NOMO-1 treated with dmso at 0.1 percent for 144 hours (cell line): ENCODE results near the gene ZNF555.

Experiments
- DNase-seq: peaks from one replicate; lab custom pipeline; 2025; ENCODE audit not compliant: unreplicated experiment; lab: John Stamatoyannopoulos, UW

The ZNF555 gene

GRCh38 chr19:2822846-2823245 lies 18.4 kb upstream of the ZNF555 start:
- DNase-seq, result no peak

- no peak for DNase-seq
Observed at GRCh38 chr19:2823646-2824045, 17.6 kb upstream of the ZNF555 start.

DNA sequence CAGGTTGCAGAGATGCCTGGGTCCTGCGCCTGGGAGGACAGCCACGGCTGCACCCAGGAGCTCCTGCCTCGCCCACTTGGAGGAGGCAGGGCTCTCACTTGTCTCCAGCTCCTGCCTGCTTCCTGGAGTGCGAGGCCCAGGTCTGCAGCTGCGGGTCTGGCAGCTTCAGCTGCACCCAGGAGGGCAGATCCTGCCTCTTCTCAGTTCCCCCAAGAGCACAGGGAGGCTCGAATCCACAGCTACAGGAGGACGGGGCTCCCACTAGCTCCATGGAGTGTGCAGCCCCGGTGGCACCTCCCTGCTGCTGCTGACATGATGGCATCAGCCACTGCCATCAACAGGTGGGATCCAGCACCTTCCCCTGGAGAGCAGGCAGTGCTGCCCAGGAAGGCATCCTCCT lies 17.1 kb upstream of the ZNF555 start:
- DNase-seq, result no peak

- DNase-seq, result no peak
Observed at GRCh38 chr19:2827022-2827421, 14.3 kb upstream of the ZNF555 start.

GRCh38 chr19:2827840-2828489 lies 13.3 kb upstream of the ZNF555 start:
- DNase-seq, result no peak

- no peak for DNase-seq
Observed at GRCh38 chr19:2834294-2834871, 6.9 kb upstream of the ZNF555 start.

GRCh38 chr19:2837430-2837829 lies 3.8 kb upstream of the ZNF555 start:
- DNase-seq, result no peak

DNA sequence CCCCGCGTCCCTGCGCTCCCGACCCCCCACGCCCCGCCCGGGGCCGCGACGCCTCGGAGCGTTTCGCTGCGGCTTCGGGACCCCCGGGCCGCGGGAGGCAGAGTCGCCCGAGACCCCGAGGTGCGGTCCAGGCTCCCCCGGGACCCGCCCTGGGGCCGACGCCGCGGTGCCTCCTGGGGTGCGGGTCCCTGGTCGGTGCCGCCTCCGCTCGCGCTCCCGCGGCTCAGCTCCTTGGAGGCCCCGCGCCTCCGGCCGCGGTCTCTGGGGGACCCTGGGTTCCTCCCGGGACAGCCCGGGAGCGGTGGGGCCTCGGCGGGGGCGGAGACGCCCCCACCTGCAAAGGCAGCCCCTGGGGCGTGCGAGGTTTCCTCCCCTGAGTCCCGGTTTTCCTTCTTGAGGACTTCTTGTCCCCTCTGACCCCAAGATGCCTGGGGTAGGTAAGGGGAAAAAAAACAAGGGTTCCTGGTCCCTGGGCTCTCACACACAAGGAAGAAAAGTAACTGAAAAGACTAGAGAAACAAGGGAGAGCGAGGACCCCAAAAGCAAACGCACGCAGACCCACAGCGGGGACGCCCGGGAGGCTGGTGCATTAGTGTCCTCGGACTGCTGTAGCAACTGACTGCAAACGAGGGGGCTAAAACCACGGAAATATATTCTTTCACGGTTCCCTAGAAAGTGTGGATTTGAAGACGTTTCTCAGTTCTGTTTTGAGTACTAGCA lies 740 bp downstream of the ZNF555 start:
- no peak for DNase-seq

DNA sequence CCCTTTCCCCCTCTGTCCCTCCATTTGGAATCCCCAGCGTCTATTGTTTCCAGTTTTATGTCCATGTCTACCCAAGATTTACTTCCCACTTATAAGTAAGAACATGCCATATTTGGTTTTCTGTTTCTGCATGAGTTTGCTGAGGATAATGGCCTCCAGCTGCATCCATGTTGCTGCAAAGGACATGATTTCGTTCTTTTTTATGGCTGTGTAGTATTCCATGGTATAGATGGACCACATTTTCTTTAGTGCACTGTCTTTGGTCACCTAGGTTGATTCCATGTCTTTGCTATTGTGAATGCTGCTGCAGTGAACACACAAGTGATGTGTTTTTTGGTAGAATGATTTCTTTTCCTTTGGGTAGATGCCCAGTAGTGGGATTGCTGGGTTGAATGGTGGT lies 3.8 kb downstream of the ZNF555 start:
- no peak for DNase-seq

GRCh38 chr19:2846180-2846894 lies 5.1 kb downstream of the ZNF555 start:
- no peak for DNase-seq

- DNase-seq, result no peak
Observed at GRCh38 chr19:2847507-2847906, 6.2 kb downstream of the ZNF555 start.

GRCh38 chr19:2848616-2849015 lies 7.3 kb downstream of the ZNF555 start:
- DNase-seq, result no peak

GRCh38 chr19:2850256-2850925 lies 9.1 kb downstream of the ZNF555 start:
- DNase-seq, result no peak

DNA sequence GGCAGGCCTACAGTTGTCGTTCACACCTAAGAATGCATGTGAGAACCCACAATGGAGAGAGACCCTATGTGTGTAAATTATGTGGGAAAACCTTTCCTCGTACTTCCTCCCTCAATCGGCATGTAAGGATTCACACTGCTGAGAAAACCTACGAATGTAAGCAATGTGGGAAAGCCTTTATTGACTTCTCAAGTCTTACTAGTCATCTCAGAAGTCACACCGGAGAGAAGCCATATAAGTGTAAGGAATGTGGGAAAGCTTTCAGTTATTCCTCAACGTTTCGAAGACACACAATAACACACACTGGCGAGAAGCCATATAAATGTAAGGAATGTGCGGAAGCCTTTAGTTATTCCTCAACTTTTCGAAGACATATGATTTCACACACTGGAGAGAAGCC lies 11.3 kb downstream of the ZNF555 start:
- no peak for DNase-seq

DNA sequence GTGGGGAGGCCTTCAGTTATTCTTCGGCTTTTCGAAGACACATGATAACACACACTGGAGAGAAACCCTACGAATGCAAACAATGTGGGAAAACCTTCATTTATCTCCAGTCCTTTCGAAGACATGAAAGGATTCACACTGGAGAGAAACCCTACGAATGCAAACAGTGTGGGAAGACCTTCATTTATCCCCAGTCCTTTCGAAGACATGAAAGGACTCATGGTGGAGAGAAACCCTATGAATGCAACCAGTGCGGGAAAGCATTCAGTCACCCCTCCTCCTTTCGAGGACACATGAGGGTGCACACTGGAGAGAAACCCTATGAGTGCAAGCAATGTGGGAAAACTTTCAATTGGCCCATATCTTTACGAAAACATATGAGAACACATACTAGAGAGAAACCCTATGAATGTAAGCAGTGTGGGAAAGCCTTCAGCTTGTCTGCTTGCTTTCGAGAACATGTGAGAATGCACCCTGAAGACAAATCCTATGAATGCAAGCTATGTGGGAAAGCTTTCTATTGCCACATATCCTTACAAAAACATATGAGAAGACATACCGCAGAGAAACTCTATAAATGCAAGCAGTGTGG lies 11.8 kb downstream of the ZNF555 start:
- DNase-seq, result no peak

GRCh38 chr19:2854849-2855248 lies 13.6 kb downstream of the ZNF555 start:
- no peak for DNase-seq

DNA sequence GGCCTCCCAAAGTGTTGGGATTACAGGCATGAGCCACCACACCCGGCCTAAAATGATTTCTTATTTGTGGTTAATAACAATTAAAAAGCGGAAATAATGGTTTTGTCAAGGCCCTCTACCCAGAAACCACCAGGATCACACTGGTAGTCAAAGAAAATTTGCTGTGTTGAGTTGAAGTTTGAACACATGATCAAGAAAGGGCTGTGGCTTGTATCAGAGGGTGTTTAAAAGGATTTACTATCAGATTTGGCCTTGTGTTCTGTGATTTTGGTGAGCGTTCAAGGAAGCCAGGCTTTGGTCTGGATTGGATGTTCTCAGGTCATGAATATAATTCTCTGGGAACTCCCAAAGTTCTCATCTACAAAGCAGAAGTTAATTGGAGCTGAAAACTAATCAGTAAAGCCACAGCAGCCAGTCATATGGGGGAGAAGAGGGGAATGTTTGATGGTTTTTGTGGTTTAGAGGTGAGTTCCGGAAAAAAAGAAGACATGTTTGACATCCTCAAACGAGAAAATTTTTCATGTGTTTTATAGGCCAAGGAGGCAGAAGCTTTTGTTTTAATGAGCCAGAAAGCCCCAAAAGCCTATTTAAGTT lies 15.3 kb downstream of the ZNF555 start:
- no peak for DNase-seq

- DNase-seq, result no peak
Observed at GRCh38 chr19:2858864-2859263, 17.6 kb downstream of the ZNF555 start.

- no peak for DNase-seq
Observed at GRCh38 chr19:2863816-2864215, 22.5 kb downstream of the ZNF555 start.

DNA sequence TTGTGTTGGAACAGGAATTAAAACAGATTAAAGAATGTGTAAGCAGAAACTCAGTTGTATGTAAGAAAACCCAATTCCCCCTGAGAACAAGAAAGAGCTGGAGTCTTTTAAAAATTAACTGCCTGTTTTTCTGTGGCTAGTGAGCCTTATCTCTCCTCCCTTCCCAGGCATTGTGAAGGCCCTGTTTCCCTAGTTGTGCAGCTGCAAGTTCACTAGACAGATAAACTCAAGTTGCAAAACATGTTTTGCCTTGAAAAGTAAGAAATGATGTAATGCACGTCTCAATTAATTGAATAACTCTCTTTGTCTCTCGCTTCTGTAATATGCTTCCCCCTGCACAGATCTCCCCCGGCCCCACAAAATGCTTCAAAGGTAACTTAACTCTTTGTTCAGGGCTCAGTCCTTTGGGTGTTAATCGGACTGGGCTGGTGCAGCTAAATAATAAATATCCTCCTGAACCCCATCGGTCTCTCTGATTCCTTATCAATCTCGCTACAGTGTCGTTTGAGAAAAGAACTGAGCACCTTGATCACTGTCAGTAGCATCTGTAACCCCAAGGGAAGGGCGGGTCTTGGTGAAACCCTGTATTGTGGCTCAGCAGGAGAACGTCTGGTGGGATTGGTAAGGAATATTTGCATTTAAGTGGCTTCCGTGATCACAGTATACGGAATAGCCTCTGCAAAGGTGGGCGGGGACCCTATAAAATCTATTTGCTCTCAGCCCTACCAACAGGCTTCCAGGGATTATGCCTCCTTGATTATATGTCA lies 24.2 kb downstream of the ZNF555 start:
- DNase-seq, result no peak
